Measurements from ENCODE around the gene LIPC.

Gene LIPC

GRCh38 chr15:58513726-58514336, 82.0 kb downstream of the LIPC start:
- no peak for DNase-seq

- no peak for DNase-seq
These were observed 84.0 kb downstream of the LIPC start for GRCh38 chr15:58515807-58516206.

GRCh38 chr15:58517252-58517681, 85.5 kb downstream of the LIPC start:
- peak in 1 of 56 donors; percentile 18 for DNase-seq

- peak in 3 of 56 donors; percentile 25 to 36 (median 33) for DNase-seq
These were observed 86.1 kb downstream of the LIPC start for GRCh38 chr15:58517682-58518525.

- DNase-seq, result no peak
These were observed 86.8 kb downstream of the LIPC start for GRCh38 chr15:58518626-58519025.

GRCh38 chr15:58519516-58519915, 87.7 kb downstream of the LIPC start:
- DNase-seq, result no peak

GRCh38 chr15:58520464-58520863, 88.7 kb downstream of the LIPC start:
- DNase-seq, result no peak

- no peak for DNase-seq
These were observed 89.1 kb downstream of the LIPC start for GRCh38 chr15:58520936-58521292.

- peak in 21 of 56 donors; percentile 7 to 48 (median 15) for DNase-seq
These were observed 89.7 kb downstream of the LIPC start for GRCh38 chr15:58521293-58521991.

- peak in 55 of 56 donors; percentile 16 to 84 (median 62) for DNase-seq
These were observed 90.6 kb downstream of the LIPC start for GRCh38 chr15:58522391-58522790.

- peak in 11 of 56 donors; percentile 11 to 52 (median 32) for DNase-seq
These were observed 91.1 kb downstream of the LIPC start for GRCh38 chr15:58522865-58523264.

GRCh38 chr15:58523634-58524033, 91.8 kb downstream of the LIPC start:
- no peak for DNase-seq

- no peak for DNase-seq
These were observed 92.5 kb downstream of the LIPC start for GRCh38 chr15:58524247-58524646.

GRCh38 chr15:58525991-58526421, 94.2 kb downstream of the LIPC start:
- DNase-seq, result no peak

GRCh38 chr15:58526647-58527192, 94.9 kb downstream of the LIPC start:
- DNase-seq, result peak in 1 of 56 donors; percentile 4

- DNase-seq, result no peak
These were observed 95.9 kb downstream of the LIPC start for GRCh38 chr15:58527573-58528187.

GRCh38 chr15:58528188-58528870, 96.5 kb downstream of the LIPC start:
- no peak for DNase-seq

- no peak for DNase-seq
These were observed 97.2 kb downstream of the LIPC start for GRCh38 chr15:58529041-58529440.

GRCh38 chr15:58530056-58530590, 98.3 kb downstream of the LIPC start:
- DNase-seq, result no peak

GRCh38 chr15:58532126-58532525, 100.3 kb downstream of the LIPC start:
- DNase-seq, result no peak
